NCI-H82 treated with DMSO at 0.1 percent for 48 hours (cell line): ENCODE data around the gene UBQLN4.
A peak's percentile ranks its signal among the peaks of the same experiment; 100 is the strongest.

Source experiments
- DNase-seq: peaks from one replicate; lab custom pipeline; 2025; ENCODE audit not compliant: unreplicated experiment; lab: John Stamatoyannopoulos, UW

UBQLN4 gene

DNA sequence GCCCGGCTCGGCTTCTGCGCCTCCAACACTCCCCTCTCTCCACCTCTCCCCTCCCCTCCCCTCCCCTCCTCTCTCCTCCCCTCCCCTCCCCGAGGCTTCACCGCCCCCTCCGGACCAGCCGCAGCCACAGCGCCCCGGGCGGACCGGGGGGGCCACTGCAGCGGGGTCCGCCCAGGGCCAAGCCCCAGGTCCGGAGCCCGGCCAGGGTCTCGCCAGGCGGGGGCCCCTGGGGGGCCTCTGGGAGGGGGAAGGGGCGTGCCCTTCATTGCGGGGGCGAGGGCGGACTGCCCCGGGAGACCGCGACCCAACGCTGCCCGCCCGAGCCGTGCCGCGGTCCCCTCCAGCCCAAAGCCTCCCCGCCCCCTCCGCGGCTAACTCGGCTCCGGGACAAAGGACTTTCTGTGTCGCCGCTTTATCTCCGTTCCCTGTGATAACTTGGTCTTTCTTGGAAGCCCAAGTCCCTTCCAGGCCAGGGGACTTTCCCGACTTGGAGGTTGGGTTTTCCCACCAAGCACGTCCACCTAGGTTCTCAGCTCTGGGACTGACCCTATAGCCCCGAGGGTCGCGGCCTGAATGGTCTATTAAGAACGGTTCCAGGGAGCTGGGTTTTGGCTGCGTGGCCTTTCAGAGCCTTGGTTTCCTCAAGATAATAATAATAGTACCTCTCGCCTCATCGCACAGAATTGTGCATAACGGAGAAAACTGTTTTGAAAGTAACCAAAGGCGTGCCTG, at the start of gene UBQLN4:
TSS of gene UBQLN4 (minus strand) at position 31 of the 732 bp plus-strand sequence. CDS start 97 bp downstream, outside the sequence.
- DNase-seq, result peak; percentile 70

- no peak for DNase-seq
Observed at GRCh38 chr1:156102633-156103511, 49.3 kb upstream of the UBQLN4 start.

GRCh38 chr1:156101880-156102279, 48.3 kb upstream of the UBQLN4 start:
- no peak for DNase-seq

- DNase-seq, result no peak
Observed at GRCh38 chr1:156100205-156100995, 46.8 kb upstream of the UBQLN4 start.

DNA sequence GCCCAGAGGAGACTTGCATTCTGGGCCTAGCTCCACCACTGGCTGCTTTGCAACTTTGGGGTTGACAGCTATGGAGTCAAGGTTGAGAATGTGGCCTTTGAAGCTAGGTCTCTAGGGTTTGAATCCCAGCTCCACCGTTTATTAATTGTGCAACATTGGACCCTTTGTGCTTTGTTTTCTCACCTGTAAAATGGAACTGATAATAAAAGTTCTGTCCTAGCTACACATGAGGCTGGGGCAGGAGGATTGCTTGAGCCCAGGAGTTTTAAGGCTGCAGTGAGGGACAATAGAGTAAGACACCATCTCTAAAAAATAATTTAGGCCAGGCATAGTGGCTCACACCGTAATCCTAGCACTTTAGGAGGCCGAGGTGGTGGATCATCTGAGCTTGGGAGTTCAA, 45.7 kb upstream of the UBQLN4 start:
- no peak for DNase-seq

DNA sequence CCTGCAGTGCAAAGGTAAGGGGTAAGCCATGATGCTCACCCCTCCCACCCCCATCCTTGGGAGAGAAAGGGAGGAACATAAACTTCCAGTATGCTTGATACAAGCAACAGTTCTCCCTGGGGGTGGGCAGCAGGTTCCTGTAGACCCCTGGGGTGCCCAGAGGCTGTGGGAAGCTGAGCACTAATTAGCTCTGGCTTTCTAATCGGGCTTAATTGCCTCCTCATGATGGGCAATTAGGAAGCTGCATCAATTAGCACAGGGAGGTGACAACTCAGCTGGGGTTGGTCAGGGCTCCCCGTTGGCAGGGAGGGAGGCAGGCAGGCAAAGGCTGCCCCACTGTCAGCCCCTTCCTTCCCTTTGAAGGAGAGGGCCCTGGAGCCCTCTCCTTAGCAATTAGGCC, 45.2 kb upstream of the UBQLN4 start:
- no peak for DNase-seq

- DNase-seq, result no peak
Observed at GRCh38 chr1:156097499-156098178, 44.0 kb upstream of the UBQLN4 start.

GRCh38 chr1:156096640-156097391, 43.2 kb upstream of the UBQLN4 start:
- DNase-seq, result no peak

DNA sequence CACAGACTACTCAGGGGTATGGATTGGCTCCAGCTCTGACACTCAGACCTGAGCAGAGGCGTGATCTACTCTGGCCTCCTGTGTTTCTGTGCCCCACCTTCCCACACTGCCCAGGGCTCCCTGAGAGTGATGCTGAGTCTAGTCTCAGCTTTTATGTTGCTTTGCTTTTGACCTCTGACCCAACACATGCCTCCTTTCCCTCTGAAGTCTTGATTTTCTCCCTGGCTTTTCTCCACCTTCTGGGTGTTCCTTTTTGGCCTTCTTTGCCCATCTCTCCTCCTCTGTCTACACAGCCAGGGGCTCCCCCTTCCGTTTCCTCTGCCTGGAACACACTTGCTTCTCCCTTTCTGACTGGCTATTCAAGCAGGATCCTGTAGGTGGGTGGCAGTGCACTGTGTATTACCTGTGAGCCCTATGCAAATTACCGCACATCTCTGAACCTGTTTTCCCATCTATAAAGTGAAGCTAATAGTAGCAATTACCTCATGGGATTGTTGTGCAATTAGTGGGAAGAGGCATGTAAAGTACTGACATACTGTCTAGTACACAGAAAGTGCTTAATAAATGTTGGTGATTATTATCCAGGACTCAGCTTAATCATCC, 42.4 kb upstream of the UBQLN4 start:
- no peak for DNase-seq

DNA sequence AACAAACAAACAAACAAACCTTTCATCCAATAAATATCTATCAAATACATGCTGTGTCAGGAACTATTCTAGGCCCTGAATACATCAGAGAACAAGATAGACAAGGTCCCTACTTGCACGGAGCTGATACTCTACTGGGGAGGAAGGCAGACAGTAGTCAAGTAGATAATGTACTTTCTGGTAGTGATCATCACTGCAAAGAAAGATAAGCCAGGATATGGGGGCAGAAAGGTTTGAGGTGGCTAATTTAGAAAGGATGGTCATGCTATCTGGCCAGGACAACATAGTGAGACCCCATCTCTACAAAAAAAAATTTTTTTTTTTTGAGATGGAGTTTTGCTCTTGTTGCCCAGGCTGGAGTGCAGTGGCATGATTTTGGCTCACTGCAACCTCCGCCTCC, 38.0 kb upstream of the UBQLN4 start:
- no peak for DNase-seq

DNA sequence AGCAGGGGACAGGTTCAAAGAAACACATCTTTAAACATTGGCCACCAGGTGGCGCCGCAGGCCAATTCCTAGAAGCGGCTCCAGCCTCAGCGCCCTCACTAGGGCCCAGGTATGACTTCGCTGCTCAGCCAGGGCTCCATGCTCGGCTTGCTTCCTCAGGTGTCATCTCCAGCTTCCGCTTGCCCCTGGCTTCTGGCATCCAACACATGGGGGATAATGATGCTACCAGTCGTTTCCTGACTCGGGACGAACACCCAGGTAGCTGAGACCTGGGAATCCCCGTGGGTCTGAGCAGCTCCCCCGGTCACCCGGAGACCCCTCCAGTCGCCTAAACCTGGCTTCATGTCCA, 37.2 kb upstream of the UBQLN4 start:
- DNase-seq, result peak; percentile 72

DNA sequence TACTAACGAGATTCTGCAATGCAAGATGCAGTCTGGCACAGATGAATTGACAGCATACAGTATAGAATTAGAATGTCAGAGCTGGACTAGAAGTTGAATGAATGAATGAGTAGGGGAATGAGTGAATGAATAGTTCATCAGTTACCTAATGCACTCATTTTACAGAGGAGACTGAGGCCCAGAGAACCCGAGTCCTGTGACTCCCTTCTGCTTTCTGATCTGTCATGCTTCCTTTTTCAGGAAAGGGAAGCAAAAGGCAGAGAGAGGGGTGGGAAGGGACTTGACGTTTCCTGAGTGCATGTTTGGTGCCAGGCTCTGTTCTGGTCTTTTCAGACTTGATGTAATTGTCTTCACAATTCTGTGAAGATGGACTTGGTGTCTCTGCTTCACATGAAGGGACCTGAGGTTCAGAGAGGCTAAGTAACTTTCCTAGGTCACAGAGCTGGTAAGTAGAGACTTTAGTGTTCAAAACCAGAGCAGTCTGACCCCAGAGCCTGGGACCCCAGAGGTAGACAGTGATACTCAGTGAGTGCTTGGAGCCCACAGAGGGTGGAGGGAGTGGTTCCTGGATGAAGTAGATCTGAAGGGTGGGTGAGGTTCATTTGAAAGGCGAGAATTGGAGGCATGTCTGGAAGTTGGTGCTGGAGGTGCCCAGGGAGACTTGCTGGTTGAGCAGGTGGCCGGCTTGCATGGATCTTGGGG, 36.7 kb upstream of the UBQLN4 start:
- no peak for DNase-seq

DNA sequence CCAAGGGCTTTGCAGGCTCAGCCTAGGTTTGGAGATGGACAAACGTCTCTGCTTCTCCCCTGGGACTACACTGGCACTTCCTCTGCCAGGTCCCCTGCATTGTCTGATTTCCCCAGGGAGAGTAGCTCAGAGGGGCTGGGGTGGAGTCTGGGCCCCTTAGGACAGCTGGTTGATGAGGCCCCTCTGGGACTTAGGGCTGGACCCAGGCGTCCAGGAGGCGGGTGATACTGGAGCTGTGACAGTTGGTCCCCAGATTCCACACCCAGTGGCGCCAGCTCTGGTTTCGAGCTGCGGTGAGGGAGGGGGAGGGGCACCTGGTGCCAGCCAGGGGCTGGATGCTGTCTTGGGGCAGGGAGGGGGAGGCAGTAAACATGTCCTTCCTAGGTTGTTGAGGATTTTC, 36.1 kb upstream of the UBQLN4 start:
- peak; percentile 94 for DNase-seq

GRCh38 chr1:156086256-156086662, 32.7 kb upstream of the UBQLN4 start:
- no peak for DNase-seq

DNA sequence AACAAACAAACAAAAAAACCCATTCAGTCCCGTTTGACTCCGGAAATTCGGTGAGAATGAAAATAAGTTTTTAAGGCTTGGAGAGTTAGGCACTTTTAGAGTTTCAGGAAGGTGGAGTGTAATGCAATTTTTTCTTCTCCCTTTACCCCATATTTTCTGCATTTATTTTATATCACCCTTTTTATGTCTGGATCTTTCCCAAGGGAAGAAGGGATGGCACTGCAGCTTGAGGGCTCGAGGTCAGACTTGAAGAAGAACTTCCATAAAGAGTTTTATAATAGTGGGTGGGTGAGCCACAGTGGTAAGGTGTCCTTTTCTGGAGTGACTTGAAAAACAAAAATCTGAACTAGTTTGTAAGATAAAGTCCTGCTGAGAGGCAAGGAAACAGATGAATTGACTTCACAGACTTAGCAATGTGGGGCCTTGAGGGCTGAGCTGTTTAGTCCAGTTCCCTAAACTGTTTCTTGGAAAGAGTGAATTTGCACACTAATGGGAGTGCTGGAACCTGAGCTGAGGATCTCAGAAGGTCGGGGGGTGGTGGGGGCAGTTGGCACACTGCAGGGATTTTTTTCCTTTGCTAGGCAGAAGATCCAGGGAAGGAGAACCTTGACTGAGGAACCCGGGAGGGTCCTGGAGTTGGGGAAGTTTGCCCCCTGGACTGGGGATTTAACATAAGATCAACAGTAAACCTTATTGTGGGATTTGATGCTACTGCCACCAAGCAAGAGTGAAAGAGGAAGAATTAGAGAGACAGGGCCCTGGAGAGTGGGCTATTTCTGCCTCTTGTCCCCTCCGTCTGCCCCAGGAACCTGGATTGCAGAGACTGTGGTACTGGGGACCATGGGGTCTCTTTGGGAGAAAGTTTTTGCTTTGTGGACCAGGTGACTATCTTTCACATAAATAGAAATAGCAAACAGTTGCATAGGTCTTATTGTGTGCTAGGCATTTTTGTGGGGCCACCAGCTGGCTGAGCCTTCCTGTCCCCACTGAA, 30.5 kb upstream of the UBQLN4 start:
- no peak for DNase-seq

GRCh38 chr1:156082309-156083091, 28.9 kb upstream of the UBQLN4 start, which contains the start of gene MEX3A:
Gene MEX3A, minus strand, starts transcription at chr1:156082465. Its CDS starts 467 bp downstream, at chr1:156081998.
- peak; percentile 78 for DNase-seq

- DNase-seq, result no peak
Observed at GRCh38 chr1:156081917-156082308, 28.3 kb upstream of the UBQLN4 start.
